Measurements from ENCODE around the gene RSPH10B. TPM values are rescaled to one million over a fixed set of nuclear protein-coding genes. Genes with fewer than 3 reads are reported as not detected.
A peak's percentile ranks its signal among the peaks of the same experiment; 100 is the strongest.
"Not testable (repeated sequence)": the region's sequence is repeated elsewhere in the genome, so short reads cannot be mapped to it uniquely, and the experiment has no call there.

The RSPH10B gene
- 0.20 TPM for total RNA-seq

- DNase-seq = not testable (repeated sequence)
Observed at GRCh38 chr7:5970347-5970911, at the start of gene RSPH10B. RSPH10B (minus strand) TSS chr7:5970689; CDS start chr7:5967116, 3,573 bp downstream.

- DNase-seq = no peak
Observed at GRCh38 chr7:6016653-6016966, 46.1 kb upstream of the RSPH10B start.

DNA sequence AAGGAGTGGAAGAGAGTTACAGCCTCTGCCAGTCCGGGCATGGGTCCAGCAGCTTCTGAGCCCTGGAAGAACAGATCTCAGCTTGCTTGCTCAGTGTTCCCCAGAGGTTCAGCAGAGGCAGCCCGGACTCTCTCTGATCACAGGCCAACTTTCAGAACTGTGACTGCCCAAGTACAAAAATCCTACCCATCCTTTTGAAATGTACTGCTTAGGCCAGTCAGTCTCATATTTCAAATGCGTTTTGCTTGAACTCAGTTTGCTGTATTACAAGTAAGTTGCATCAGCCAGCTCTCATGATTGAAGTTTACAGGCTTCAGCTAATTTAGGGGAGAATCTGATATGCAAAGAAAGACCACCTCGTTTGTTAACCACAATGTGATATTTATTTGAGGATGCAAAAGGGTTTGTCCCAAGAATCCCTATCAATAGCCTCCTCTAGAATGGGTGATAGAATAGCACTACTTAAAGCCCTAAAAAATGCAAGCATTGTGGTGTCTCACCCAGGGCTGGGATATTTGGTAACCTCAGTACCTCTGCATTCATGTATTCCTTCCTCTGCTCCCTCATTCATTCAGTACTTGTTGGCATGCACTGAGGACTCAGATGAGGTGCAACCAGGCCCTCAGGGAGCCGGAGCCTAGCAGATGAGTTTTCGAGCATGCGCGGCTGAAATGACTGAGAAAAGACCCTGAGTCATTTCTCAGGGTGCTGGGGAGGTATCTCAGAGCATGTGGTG, 45.6 kb upstream of the RSPH10B start:
- no peak for DNase-seq

- no peak for DNase-seq
Observed at GRCh38 chr7:6012355-6013104, 42.0 kb upstream of the RSPH10B start.

- no peak for DNase-seq
Observed at GRCh38 chr7:6011541-6011940, 41.1 kb upstream of the RSPH10B start.

GRCh38 chr7:6010370-6010769, 39.9 kb upstream of the RSPH10B start:
- not testable (repeated sequence) for DNase-seq

DNA sequence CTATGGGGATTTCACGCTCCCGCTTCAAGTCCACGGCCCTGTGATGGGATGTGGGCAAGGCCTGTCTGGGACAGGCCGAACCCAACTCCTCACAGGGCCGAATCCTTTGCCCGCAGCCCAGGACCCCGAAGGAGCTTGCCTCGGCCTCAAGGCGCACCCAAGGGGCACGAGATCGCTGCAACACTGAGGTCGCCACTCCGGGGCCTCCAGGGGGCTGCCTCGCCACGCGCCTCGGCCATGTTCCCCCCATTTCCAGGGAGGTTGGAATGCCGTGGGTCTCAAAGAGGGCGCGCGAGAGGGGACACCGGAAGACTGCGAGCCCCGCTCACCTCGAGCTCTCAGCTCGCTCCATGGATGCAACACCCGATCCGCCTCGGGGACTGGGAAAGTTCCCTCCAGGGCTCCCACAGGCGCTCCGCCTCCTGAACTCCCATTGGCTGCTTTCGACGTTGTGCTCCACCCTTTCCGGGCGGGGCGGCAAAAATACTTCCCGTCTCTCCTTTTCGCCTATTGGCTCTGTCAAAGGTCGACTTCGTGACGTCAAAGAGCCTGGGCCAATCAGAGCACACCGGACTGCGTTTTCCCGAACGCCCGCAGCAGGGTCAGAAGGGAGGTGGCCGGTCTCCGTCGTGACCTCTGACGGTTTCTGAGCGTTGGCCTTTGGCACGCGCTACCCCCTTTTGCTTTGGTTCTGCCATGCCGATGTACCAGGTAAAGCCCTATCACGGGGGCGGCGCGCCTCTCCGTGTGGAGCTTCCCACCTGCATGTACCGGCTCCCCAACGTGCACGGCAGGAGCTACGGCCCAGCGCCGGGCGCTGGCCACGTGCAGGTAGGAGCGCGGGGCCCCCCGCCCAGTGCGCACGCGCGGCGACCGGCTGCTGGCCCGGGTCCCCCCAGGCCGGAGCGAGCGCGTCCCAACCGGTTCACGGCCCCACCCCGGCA, 38.5 kb upstream of the RSPH10B start, which contains the start of the genes AIMP2 and PMS2:
Gene AIMP2, plus strand, starts transcription at position 605 of the 944 bp plus-strand sequence. Its CDS starts 92 bp downstream, at position 697.
Gene PMS2, minus strand, starts transcription at position 382 of the 944 bp plus-strand sequence. Its CDS starts 30 bp downstream, at position 352.
- peak; percentile 95 for DNase-seq

DNA sequence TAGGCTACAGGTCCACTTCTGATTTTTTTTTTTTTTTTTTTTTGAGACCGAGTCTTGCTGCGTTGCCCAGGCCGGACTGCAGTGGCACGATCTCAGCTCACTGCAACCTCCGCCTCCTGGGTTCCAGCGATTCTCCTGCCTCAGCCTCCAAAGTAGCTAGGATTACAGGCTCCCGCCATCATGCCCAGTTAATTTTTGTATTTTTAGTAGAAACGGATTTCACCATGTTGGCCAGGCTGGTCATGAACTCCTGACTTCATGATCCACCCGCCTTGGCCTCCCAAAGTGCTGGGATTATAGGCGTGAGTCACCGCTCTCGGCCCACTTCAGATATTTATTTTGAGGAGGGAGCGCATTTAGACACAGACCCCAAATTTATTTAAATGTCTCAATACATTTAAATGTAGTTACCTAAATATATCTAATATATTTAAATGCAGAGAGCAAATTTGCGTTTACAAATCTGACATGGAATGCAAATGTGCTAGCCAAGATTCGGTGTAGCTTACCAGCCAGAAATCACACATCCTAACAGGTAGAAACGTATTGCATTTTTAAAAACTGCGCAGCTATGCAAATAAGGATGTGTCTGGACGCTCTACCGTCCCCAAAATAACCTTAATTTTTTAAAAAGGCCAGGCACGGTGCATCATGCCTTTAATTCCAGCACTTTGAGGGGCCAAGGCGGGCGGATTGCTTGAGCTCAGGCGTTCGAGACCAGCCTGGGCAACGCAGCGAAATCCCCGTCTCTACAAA, 37.5 kb upstream of the RSPH10B start:
- not testable (repeated sequence) for DNase-seq

- no peak for DNase-seq
Observed at GRCh38 chr7:6007386-6007785, 36.9 kb upstream of the RSPH10B start.

GRCh38 chr7:5997210-5997808, 26.8 kb upstream of the RSPH10B start:
- DNase-seq = peak; percentile 31

- not testable (repeated sequence) for DNase-seq
Observed at GRCh38 chr7:5987061-5987460, 16.6 kb upstream of the RSPH10B start.

DNA sequence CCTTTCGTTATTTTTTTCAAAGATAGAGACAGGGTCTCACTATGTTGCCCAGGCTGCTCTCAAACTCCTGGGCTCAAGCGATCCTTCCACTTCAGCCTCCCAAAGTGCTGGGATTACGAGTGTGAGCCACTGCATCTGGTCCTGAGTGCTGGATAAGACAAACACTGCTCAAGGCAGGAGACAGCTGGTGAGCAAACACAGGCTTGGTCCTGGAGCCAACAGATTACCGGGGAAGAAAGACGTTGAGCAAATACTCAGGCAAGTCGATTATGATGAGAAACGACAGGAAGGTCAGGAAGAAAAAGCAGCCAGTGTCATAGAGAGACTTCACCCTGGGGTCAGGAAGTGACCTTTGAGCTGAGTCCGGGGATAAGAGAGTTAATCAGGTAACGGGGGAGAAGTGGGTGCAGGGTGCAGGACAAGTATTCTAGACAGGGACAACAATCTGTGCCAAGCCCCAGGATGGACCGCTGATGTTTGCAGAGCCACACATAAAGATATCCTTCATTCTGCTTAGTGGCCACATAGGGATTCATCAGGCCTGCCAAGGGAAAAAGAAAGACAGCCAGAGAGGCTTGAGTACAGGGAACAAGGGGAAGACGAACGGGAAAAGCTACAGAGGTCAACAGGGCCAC, 9.3 kb upstream of the RSPH10B start:
- not testable (repeated sequence) for DNase-seq

- DNase-seq = not testable (repeated sequence)
Observed at GRCh38 chr7:5973580-5973979, 3.1 kb upstream of the RSPH10B start.

DNA sequence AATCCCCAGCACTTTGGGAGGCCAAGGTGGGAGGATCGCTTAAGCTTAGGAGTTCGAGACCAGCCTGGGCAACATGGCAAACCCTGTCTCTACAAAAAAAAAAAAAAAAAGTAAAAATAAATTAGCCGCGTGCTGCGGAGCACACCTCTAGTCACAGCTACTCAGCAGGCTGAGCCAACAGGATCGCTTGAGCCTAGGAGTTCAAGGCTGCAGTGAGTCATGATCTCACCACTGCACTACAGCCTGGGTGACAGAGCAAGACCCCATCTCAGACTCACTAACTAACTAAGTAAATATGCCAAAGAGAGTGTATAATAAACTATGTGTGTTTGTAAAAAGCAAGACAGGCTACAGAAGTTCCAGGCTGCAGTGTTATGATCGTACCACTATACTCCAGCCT, 6.7 kb downstream of the RSPH10B start:
- DNase-seq = not testable (repeated sequence)

DNA sequence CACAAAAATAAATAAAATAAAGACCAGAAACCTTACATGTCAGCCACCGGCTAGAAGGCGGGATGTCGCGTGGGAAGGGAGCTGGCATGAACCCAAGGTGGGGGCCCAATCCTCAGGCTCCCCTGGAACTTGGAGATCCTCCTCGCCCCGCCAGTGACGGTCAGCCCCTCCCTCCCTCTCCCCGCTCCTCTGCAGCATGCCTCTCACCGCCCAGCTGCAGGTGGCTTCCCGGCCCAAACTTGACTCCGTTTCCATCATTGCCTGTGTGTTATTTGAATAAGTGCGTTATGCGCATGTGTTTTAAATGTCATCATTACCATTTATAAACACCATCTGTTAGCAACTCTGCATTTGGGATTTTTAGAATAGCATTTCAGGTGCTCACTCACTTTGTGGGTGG, 7.3 kb downstream of the RSPH10B start:
- not testable (repeated sequence) for DNase-seq

DNA sequence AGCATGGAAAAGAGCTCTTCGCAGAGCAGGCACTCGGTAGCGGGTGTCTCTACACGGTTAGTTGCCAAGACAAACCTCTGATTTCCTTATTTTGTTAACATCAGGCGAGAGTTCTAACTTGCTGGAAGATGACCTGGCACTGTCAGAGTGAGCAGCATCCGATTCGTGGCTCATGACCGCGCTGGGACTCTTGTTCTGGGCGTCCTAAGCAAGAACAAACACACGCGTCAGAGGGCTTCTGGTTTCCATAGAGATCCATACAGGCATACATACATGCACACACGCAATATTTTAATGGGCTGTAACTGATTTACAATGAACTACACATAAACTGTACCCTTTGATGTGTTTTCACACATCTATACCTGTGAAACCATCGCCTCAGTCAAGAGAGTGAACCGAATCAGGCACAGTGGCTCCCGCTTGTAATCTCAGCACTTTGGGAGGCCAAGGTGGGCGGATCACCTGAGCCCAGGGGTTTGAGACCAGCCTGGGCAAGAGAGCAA, 35.5 kb downstream of the RSPH10B start:
- DNase-seq = not testable (repeated sequence)

DNA sequence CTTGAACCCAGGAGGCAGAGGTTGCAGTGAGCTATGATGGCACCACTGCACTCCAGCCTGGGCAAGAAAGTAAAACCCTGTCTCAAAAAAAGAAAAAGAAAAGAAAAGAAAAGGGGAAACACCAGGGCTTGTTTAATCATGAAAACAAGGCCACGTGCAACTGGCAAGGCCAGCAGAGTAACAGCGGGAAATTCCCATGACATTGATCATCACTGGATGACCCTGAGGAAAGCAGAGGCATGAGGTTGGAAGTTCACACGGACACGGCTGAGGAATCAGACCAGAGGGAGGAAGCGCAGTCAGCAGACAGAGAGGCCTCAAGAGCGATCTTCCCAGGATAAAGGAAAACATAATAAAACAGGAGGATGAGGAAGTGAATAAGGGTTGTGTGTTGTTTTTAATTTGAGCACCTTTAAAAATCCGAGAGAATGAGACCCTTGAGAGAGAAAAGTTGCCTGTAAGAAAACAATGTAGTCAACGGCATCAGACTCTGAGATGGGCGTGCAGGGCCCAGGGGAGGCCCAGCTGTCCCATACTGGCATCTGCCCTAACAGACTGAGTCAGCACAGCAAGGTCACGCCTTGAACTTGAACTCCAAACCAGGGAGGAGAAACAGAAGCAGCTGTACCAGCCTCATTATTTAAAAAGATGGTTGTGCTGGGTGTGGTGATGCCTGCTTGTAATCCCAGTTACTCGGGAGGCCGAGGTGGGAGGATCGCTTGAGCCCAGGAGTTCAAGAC, 38.4 kb downstream of the RSPH10B start:
- not testable (repeated sequence) for DNase-seq

DNA sequence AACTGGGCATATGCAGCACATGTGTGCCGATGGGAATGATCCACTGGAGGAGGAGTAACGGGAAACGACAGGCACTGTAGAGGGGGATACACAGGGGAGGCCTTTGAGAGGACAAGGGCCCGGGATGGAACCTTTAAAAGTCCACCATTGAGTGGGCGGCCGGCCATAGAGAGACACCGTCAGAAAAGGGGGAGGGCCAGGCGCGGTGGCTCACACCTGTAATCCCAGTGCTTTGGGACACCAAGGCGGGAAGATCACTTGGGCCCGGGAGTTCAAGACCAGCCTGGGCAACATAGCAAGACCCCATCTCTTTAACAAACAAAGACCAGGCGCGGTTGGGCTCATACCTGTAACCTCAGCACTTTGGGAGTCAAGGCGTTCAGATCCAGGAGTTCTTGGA, 39.2 kb downstream of the RSPH10B start:
- DNase-seq = not testable (repeated sequence)

- not testable (repeated sequence) for DNase-seq
Observed at GRCh38 chr7:5930290-5930689, 40.2 kb downstream of the RSPH10B start.
